Measurements from ENCODE around the gene DENND11. TPM values are rescaled to one million over a fixed set of nuclear protein-coding genes. Genes with fewer than 3 reads are reported as not detected.

Gene DENND11
- total RNA-seq, 4 donors from 2014 or later: 4.9 to 8.2 (median 6.7) TPM

DNA sequence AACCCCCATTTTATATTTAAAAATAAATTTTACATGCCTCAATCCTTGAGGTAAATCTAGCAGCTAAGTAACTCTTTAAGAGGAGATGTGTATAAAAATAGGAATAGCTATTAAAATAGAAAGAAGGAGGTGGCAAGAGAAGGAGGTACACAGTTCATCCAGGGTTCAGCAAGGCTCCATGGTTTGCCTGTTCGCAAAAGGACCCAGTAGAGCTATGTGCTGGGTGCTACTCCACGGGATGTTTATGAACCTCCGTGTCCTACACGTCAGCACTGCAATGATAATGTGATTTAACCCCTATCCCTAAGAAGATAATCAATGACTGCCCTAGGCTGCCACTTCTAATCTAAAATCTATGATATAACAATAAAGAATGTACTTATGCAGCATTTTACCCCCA, 926 bp upstream of the DENND11 start:
- in situ Hi-C loops (cut with MboI; ENCODE audit: low sequenced_read_pairs in 4 of 4): no loop called here
- H3K36me3 ChIP-seq: no peaks in the 10 kb centered on the region
- no peak for ATAC-seq

DNA sequence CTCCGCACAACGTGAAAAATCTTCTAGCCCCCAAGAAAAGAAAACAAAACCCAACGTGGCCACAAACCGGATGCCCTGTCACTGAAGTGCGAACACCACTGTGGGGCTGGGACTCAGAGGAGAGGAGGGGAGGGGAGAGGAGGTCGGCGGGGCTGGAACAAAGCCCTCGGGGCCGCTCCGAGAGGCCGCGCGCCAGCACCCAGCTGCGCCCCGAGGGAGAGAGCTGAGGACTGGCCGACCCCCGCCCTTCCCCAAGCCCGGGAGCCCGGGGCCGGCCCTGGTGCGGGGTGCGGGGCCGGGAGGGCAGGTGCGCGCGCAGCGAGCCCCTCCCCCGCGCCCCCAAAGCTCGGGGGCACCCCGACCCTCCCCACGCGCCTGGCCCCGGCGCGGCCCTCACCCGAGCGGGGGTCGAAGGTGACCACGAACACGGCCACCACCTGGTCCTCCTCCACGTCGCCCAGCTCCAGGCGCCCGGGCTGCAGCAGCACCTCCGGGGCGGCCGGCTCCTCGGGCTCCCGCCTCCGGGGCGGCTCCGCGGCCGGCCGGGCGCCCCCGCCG, 398 bp downstream of the DENND11 start:
- peaks cover 18 to 24% of the 10 kb centered on the region in 2 donors for H3K4me1 ChIP-seq
- intact Hi-C loops (cut with DNase I; ENCODE audit: low total_unique reads): loop anchor here (2.0 kb wide), 1 partner anchor 37 kb away; the partner anchor contains the start of gene SSBP1

More for the DNA sequence above, 926 bp upstream of the DENND11 start:
- Histone ChIP-seq H3K4me3 (peak overlapping the region in 3 of 4 donors; percentile 66 to 78 (median 77)), H3K9me3 (no peaks in the 10 kb centered on the region), H3K27me3 (no peaks in the 10 kb centered on the region), H3K27ac (peak overlapping the region in 2 of 4 donors; percentile 78 to 81), H3K4me1 (peaks cover 15 to 18% of the 10 kb centered on the region in 2 donors)
- no peak for TF ChIP-seq POLR2A (IDR thresholded peaks at IDR 0.05)
- TF ChIP-seq, protein P1, sequence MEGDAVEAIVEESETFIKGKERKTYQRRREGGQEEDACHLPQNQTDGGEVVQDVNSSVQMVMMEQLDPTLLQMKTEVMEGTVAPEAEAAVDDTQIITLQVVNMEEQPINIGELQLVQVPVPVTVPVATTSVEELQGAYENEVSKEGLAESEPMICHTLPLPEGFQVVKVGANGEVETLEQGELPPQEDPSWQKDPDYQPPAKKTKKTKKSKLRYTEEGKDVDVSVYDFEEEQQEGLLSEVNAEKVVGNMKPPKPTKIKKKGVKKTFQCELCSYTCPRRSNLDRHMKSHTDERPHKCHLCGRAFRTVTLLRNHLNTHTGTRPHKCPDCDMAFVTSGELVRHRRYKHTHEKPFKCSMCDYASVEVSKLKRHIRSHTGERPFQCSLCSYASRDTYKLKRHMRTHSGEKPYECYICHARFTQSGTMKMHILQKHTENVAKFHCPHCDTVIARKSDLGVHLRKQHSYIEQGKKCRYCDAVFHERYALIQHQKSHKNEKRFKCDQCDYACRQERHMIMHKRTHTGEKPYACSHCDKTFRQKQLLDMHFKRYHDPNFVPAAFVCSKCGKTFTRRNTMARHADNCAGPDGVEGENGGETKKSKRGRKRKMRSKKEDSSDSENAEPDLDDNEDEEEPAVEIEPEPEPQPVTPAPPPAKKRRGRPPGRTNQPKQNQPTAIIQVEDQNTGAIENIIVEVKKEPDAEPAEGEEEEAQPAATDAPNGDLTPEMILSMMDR (IDR thresholded peaks at IDR 0.05 in 4 of 5, conservative IDR thresholded peaks at IDR 0.05 in 1 of 5): no peak
- intact Hi-C loops (cut with DNase I; ENCODE audit: low total_unique reads): loop anchor here (2.0 kb wide), 1 partner anchor 36 kb away; the partner anchor contains the start of gene SSBP1
- DNase-seq: no peak

DNA sequence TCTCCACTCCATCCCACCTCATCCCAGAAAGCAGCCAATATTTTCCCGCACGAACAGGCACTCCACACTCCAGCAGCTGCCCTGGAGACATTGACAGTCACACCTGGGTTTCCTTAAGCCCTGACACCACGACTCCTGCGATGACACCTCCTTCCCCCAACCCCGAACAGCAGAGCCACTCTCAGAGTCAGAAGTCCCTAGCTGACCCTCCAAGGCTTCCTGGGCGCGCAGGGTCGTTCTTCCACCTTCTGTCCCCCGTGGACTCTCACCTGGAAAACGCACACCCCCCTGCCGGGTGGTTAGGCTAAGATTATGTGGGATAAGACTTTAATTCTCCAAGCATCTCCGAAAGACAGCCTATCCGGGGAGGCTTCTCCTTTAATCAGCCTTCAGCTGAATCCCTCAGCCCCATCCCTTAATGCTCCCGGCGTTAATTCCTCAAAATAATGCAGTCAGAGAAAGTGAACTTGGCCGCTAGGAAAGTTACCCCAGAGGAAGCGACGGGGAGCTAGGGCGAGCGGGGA, 1.1 kb downstream of the DENND11 start:
- H3K4me1 ChIP-seq: peaks cover 18 to 26% of the 10 kb centered on the region in 2 donors
- in situ Hi-C loops (cut with MboI; ENCODE audit: low sequenced_read_pairs in 4 of 4): no loop called here

More for the DNA sequence above, 398 bp downstream of the DENND11 start:
- ATAC-seq: peak; percentile 58 to 70
- TF ChIP-seq, protein P1 (IDR thresholded peaks at IDR 0.05 in 4 of 5, conservative IDR thresholded peaks at IDR 0.05 in 1 of 5): no peak
- TF ChIP-seq POLR2A (IDR thresholded peaks at IDR 0.05): no peak
- no peaks in the 10 kb centered on the region for H3K27me3 ChIP-seq
- DNase-seq: peak in 1 of 2 donors; percentile 22
- H3K36me3 ChIP-seq: no peaks in the 10 kb centered on the region
- in situ Hi-C loops (cut with MboI; ENCODE audit: low sequenced_read_pairs in 4 of 4): no loop called here
- peak overlapping the region; percentile 78 to 84 (median 80) for H3K27ac ChIP-seq
- peak overlapping the region; percentile 66 to 90 (median 70) for H3K4me3 ChIP-seq
- H3K9me3 ChIP-seq: no peaks in the 10 kb centered on the region

GRCh38 chr7:141700296-141700847, 1.6 kb downstream of the DENND11 start:
- intact Hi-C loops (cut with DNase I; ENCODE audit: low total_unique reads): no loop called here

More for the DNA sequence above, 1.1 kb downstream of the DENND11 start:
- no peaks in the 10 kb centered on the region for H3K9me3 ChIP-seq
- peak overlapping the region; percentile 66 to 90 (median 70) for H3K4me3 ChIP-seq
- DNase-seq (no peak), ATAC-seq (peak in 1 of 2 donors; percentile 12)
- H3K27me3 ChIP-seq: no peaks in the 10 kb centered on the region
- no peaks in the 10 kb centered on the region for H3K36me3 ChIP-seq
- intact Hi-C loops (cut with DNase I; ENCODE audit: low total_unique reads): no loop called here
- peak overlapping the region; percentile 78 to 84 (median 80) for H3K27ac ChIP-seq
- TF ChIP-seq POLR2A (IDR thresholded peaks at IDR 0.05): no peak
- TF ChIP-seq, protein P1 (IDR thresholded peaks at IDR 0.05 in 4 of 5, conservative IDR thresholded peaks at IDR 0.05 in 1 of 5): peak in 1 of 5 experiments; percentile 8

More at GRCh38 chr7:141700296-141700847, 1.6 kb downstream of the DENND11 start:
- Histone ChIP-seq H3K4me3 (peak overlapping the region in 3 of 4 donors; percentile 66 to 73 (median 67)), H3K27ac (peak overlapping the region; percentile 78 to 84 (median 80)), H3K4me1 (peaks cover 18 to 26% of the 10 kb centered on the region in 2 donors), H3K9me3 (no peaks in the 10 kb centered on the region), H3K27me3 (no peaks in the 10 kb centered on the region), H3K36me3 (no peaks in the 10 kb centered on the region)
- TF ChIP-seq, protein P1 (IDR thresholded peaks at IDR 0.05 in 4 of 5, conservative IDR thresholded peaks at IDR 0.05 in 1 of 5): no peak
- TF ChIP-seq POLR2A (IDR thresholded peaks at IDR 0.05): no peak
- DNase-seq (no peak), ATAC-seq (no peak)
- in situ Hi-C loops (cut with MboI; ENCODE audit: low sequenced_read_pairs in 4 of 4): no loop called here
